OCI-LY7 (cell line): ENCODE results near the gene TAF3.

Source experiments
- CTCF ChIP-seq: fragments of 200-600 bp; sonication (generic); conservative IDR thresholded peaks from 2 replicates; pipeline ENCODE4 v1.5.1; 2014; ENCODE audit warnings: mild to moderate bottlenecking, antibody characterized with exemption, low read length, moderate library complexity, mixed read lengths
- EZH2phosphoT487 ChIP-seq: fragments of 200-600 bp; sonication (generic); IDR thresholded peaks from 2 replicates; pipeline ENCODE4 v1.6.1; 2018; ENCODE audit warnings: low read depth, borderline replicate concordance, mild to moderate bottlenecking, mixed run types, antibody characterized with exemption, low read length, moderate library complexity, mixed read lengths

DNA sequence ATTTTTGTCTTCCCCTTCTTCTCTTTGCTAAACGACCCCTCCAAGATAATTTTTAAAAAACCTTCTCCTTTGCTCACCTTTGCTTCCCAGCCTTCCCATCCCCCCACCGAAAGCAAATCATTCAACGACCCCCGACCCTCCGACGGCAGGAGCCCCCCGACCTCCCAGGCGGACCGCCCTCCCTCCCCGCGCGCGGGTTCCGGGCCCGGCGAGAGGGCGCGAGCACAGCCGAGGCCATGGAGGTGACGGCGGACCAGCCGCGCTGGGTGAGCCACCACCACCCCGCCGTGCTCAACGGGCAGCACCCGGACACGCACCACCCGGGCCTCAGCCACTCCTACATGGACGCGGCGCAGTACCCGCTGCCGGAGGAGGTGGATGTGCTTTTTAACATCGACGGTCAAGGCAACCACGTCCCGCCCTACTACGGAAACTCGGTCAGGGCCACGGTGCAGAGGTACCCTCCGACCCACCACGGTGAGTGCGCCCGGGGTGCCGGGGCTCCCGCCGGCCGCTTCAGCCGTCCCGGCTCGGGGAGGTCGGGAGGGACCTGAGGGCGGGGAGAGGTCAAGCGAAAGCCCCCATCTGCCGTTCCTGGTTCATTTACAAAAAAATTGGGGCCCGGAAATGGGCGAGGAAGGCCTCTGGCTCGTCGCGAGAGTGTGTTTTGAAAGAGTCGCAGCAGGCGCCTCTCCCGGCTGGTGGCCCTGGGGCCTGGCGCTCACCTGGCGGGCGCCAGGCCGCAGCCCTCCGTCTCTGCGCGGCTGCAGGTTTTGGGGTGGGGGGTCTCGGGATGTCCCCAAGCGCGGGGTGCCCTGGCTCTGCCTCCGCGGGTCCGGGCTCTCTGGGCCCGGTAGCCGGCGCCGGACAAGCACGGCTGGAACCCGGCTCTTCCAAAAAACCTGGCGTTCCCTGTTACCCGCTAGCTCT, 237.4 kb downstream of the TAF3 start:
- TF ChIP-seq CTCF = no peak
- TF ChIP-seq EZH2phosphoT487 = no peak
